GM19099 (cell line): Measurements from ENCODE around the gene OR8D1.

Source experiments
- POLR2A ChIP-seq: IDR thresholded peaks from 3 replicates; pipeline ENCODE4 v1.6.1; 2011; ENCODE audit warnings: low read depth; ENCODE audit not compliant: insufficient read length; ENCODE audit errors: extremely low read depth

The OR8D1 gene

DNA sequence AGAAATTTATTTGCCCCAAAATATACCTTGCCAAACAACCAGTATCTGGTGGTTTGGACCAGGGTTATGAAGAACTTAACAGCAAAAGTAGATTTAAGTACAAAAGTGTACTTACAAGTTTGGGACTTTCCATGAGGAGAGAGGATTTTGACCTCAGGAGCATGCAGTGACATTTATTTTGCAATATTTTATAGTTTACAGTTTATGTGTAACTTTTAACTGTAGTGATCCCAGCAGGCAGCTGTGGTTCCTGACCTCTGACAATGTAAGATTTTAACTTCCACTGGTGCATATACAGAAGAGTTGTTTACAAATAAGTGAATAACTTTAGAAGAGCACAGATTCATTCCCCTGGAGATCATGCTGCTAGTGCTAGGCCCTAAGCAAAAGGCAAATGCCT is 6.7 kb downstream of the OR8D1 start:
- TF ChIP-seq POLR2A: no peak

GRCh38 chr11:124302347-124303125 is 11.2 kb downstream of the OR8D1 start:
- no peak for TF ChIP-seq POLR2A

DNA sequence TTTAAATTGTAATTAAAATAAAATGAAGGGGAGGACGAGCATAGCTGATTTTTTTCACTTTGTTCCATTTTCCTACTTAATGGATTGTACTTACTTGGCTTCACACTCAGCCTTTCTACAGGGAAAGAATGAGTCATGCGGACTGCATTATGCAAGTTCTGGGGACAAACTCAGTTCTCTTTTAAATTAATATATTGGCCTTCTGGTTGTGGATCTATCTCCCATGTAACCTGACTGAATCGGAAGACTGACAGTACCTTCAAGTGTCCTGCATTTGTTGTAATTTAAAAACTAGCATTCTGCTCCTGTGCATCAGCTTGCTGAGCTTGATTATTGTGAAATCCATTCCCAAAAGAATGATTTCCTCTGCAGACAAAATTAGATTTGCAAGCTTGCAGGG is 12.2 kb downstream of the OR8D1 start:
- TF ChIP-seq POLR2A: no peak

GRCh38 chr11:124297921-124298320 is 15.8 kb downstream of the OR8D1 start:
- no peak for TF ChIP-seq POLR2A

DNA sequence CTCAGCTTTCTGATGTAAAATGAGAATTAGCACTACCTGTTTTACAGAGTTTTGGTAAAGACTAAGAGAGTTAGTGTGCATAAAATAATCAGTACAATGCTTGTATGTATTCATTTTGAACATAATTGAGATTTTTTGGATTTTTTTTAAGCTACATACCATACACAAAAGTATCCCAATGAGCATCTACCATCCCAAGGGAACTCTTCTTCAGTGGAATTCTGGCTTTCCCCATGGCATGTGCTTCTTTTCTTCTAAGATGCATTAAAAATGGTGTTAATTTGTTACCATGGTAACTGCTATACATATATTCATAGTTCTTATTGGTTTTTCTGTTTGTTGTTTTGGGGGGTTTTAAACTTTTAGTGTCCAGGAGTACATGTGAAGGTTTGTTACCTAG is 17.7 kb downstream of the OR8D1 start:
- no peak for TF ChIP-seq POLR2A

- no peak for TF ChIP-seq POLR2A
Measured at GRCh38 chr11:124294687-124295086, 19.1 kb downstream of the OR8D1 start.

DNA sequence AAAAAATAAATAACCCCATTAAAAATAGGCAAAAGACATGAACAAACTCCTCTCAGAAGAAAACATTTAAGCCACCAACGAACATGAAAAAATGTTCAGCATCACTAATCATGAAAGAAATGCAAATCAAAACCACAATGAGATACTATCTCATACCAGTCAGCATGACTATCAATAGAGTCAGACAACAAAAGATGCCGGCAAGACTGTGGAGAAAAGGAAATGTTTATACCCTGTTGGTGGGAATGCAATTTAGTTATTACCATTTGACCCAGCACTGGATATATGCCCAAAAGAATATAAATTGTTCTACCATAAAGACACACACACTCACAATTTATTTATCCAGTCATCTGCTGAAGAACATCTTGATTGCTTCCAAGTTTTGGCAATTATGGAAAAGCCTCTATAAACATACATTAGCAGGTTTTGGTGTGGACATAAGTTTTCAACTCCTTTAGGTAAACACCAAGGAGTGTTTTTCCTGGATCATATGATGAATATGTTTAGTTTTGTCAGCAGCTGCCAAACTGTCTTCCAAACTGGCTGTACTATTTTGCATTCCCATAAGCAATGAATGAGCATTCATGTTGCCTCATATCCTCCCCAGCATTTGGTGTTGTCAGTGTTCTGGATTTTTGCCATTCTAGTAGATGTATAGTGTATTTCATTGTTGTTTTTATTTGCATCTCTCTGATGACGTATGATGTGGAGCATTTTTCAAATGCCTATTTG is 28.0 kb downstream of the OR8D1 start:
- no peak for TF ChIP-seq POLR2A

GRCh38 chr11:124278261-124278660 is 35.5 kb downstream of the OR8D1 start:
- TF ChIP-seq POLR2A: no peak

DNA sequence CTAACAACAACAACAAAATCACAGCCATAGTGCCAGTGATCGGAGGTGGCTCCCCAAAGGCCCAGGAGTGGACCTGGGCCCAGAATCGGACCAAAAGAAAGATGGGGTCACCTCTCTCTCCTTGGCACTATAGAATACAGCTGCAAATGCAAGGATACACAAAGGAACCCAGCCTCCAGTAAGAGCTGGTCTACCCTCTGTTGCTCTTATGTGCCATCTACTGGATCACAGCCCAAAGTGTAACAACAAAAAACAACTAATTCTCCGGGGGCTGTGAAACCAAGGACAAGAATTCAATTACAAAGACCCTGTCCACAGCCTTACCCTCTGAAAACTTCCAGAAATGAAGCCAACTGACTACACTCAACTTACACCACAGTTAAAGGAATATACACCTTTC is 35.9 kb downstream of the OR8D1 start:
- TF ChIP-seq POLR2A: no peak

- no peak for TF ChIP-seq POLR2A
Measured at GRCh38 chr11:124277207-124277606, 36.5 kb downstream of the OR8D1 start.

DNA sequence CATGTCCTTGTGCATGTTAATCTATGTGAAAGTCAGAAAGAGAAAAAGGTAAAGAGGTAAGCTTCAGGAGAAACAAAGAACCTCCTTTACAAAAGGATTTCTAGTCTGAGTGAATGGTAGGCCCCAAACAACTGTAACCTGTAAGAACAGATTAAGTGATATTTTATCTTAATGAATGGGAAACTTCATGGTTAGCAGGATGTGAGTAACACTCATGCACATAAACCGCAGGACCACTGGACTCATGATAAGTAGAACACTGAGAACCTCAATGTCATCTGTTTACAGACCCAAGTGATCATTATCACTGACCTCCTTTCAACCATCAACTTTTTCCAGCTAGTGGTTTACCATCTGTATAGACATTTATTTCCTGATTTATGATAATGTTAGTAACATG is 37.7 kb downstream of the OR8D1 start:
- no peak for TF ChIP-seq POLR2A

DNA sequence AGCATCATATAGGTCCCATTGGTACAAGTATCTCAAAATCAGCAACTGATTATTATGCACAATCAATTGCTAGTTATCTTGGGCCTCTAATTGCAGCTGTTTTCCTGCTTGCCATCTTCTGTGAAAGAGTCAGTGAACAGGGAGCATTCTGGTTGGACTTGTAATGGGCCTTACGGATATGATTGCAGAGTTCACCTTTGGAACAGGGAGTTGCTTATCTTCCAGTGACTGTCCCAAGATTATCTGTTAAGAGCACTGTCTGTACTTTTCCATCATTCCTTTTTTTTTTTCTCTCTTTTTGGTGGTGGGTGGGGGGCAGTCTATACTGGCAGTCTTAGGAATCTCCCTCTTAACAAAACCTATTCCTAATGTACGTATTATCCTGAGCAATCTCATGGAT is 39.7 kb downstream of the OR8D1 start:
- TF ChIP-seq POLR2A: no peak

DNA sequence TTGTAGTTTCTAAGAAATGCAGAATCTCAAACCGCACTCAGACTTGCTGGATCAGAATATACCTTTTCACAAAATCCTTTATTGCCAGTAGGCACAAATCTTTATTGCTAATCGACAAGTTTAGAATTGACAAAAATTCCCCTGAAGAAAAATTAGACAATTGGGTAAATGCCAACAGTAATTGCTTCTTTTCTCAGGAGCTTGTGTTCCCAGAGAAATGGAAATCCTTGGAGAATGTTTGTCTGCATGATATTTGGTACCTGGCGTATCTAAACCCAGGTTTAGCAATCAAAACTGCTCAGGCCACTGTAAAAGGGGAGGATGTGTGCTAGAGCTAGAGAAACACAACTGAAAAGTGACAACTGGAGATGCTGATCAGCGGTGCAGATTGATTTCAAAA is 57.7 kb downstream of the OR8D1 start, which contains the start of gene OR8G5:
OR8G5 (plus strand) TSS at position 301 of the 400 bp plus-strand sequence. CDS start 8,556 bp downstream, outside the sequence.
- TF ChIP-seq POLR2A: no peak
